ENCODE data around the gene SDS.
A peak's percentile ranks its signal among the peaks of the same experiment; 100 is the strongest.

GRCh38 chr12:113424915-113425823, 21.5 kb upstream of the SDS start:
- TF ChIP-seq, protein P1, sequence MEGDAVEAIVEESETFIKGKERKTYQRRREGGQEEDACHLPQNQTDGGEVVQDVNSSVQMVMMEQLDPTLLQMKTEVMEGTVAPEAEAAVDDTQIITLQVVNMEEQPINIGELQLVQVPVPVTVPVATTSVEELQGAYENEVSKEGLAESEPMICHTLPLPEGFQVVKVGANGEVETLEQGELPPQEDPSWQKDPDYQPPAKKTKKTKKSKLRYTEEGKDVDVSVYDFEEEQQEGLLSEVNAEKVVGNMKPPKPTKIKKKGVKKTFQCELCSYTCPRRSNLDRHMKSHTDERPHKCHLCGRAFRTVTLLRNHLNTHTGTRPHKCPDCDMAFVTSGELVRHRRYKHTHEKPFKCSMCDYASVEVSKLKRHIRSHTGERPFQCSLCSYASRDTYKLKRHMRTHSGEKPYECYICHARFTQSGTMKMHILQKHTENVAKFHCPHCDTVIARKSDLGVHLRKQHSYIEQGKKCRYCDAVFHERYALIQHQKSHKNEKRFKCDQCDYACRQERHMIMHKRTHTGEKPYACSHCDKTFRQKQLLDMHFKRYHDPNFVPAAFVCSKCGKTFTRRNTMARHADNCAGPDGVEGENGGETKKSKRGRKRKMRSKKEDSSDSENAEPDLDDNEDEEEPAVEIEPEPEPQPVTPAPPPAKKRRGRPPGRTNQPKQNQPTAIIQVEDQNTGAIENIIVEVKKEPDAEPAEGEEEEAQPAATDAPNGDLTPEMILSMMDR (IDR thresholded peaks at IDR 0.05; ENCODE audit: low read depth, low read length, missing input control) = peak; percentile 88
- no peak for TF ChIP-seq EGR1 (IDR thresholded peaks at IDR 0.05; ENCODE audit: low read depth in 2 of 2)
- TF ChIP-seq MAX (IDR thresholded peaks at IDR 0.05) = no peak
- TF ChIP-seq REST (IDR thresholded peaks at IDR 0.05) = no peak
- peak; percentile 83 to 87 for TF ChIP-seq RAD21 (IDR thresholded peaks at IDR 0.05)
- TF ChIP-seq ZBTB33 (IDR thresholded peaks at IDR 0.05) = no peak
- TF ChIP-seq, protein P2, sequence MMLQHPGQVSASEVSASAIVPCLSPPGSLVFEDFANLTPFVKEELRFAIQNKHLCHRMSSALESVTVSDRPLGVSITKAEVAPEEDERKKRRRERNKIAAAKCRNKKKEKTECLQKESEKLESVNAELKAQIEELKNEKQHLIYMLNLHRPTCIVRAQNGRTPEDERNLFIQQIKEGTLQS (IDR thresholded peaks at IDR 0.05) = no peak
- no peak for TF ChIP-seq GABPA (IDR thresholded peaks at IDR 0.05 in 1 of 2, conservative IDR thresholded peaks at IDR 0.05 in 1 of 2)
